ENCODE data around the gene RAB22A.

DNA sequence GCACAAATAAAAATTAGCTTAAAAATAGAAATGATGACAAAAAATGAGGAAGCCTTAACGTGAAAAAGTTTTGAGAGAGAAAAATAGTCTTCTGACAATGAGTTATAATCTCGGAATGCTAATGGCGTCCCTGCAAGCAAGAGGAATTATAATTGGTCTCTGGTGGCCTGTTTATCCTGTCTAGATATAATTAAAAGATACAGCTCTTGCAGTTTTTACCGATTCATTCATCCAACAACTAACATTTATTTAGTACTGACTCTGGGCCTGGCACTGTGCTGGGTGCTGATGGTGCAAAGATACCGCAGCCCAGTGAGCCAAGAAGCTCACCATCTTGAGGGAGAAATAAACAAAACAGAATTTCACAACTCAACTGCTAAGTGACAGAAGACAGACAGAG is 49.5 kb upstream of the RAB22A start:
- TF ChIP-seq, protein P1, sequence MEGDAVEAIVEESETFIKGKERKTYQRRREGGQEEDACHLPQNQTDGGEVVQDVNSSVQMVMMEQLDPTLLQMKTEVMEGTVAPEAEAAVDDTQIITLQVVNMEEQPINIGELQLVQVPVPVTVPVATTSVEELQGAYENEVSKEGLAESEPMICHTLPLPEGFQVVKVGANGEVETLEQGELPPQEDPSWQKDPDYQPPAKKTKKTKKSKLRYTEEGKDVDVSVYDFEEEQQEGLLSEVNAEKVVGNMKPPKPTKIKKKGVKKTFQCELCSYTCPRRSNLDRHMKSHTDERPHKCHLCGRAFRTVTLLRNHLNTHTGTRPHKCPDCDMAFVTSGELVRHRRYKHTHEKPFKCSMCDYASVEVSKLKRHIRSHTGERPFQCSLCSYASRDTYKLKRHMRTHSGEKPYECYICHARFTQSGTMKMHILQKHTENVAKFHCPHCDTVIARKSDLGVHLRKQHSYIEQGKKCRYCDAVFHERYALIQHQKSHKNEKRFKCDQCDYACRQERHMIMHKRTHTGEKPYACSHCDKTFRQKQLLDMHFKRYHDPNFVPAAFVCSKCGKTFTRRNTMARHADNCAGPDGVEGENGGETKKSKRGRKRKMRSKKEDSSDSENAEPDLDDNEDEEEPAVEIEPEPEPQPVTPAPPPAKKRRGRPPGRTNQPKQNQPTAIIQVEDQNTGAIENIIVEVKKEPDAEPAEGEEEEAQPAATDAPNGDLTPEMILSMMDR (IDR thresholded peaks at IDR 0.05), result no peak
- no peak for TF ChIP-seq POLR2A (IDR thresholded peaks at IDR 0.05)
- no peak for TF ChIP-seq POLR2AphosphoS5 (IDR thresholded peaks at IDR 0.05)
- no peak for TF ChIP-seq EP300 (IDR thresholded peaks at IDR 0.05)
